Measurements from ENCODE around the gene UBAP2. TPM values are rescaled to one million over a fixed set of nuclear protein-coding genes. Genes with fewer than 3 reads are reported as not detected.

UBAP2 gene
- total RNA-seq, 2 experiments from 2014 or later: 24.7 to 26.5 TPM

DNA sequence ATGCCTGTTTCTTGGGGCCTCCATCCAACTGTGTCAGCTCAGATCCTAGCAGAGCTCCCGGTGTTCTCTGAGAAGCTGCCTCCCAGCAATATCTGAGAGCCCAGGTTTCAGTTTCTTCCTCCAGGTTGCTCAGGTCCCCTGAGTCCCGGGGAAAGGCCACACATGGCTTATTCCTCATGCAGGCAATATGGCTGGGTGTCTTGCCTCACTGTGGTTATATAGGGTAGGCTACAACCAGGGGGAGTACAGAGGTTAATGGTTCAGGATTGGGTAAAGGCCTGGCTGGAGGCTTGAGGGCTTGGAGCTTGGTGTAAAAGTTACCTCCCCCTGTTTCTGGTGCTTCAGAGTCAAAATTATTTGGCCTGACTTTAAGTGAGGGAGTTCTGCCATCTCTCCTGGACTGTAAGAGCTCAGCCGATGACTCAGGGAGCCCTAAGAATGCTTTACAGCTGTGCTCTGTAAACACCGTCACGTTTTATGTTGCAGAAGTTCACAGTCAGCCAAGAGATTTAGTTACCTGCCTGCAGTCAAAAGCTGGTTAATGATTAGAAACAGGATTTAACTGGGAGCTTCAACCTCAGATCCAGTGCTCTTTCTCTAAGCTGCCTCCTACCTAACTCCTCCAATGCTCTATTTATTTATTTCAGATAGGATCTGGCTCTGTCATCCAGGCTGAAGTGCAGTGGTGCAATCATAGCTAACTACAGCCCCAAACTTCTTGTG is 24.3 kb upstream of the UBAP2 start:
- Histone ChIP-seq H3K27ac (ENCODE audit: low read depth in 1 of 2, low read length in 2 of 2) (no peak overlapping the region), H3K27me3 (ENCODE audit: control insufficient read depth in 1 of 2, insufficient read depth in 2 of 2, low read length in 2 of 2) (no peaks in the 10 kb centered on the region), H3K4me3 (ENCODE audit: low read length) (no peak overlapping the region), H3K36me3 (ENCODE audit: insufficient read depth, low read length) (no peaks in the 10 kb centered on the region), H3K9me3 (ENCODE audit: control insufficient read depth in 1 of 2, insufficient read depth in 1 of 2, low read length in 2 of 2) (no peaks in the 10 kb centered on the region), H3K4me1 (ENCODE audit: insufficient read depth, low read length) (peaks cover 3% of the 10 kb centered on the region)
- DNase-seq (no peak), ATAC-seq (ENCODE audit: poor library complexity) (no peak)
- Mint-ChIP-seq H3K36me3 (ENCODE audit: low read depth) (no peaks in the 10 kb centered on the region), H3K27me3 (no peaks in the 10 kb centered on the region), H3K4me3 (no peak overlapping the region), H3K4me1 (ENCODE audit: low read depth) (no peaks in the 10 kb centered on the region), H3K27ac (no peak overlapping the region), H3K9me3 (no peaks in the 10 kb centered on the region)
- intact Hi-C loops (cut with DNase I, micrococcal nuclease): loop anchor here (5.0 to 10.0 kb wide), 2 partner anchors 58 to 61 kb away; no protein-coding TSS in a partner anchor
- ChIA-PET CTCF (interaction anchor here (1.0 kb wide), 1 partner anchor 62 kb away, joined by 3 read pairs; no protein-coding TSS in a partner anchor), POLR2A (interaction anchor here (2.1 kb wide), 1 partner anchor 25 kb away, joined by 6 read pairs; the partner anchor contains the start of gene UBAP2)
- TF ChIP-seq, protein P1, sequence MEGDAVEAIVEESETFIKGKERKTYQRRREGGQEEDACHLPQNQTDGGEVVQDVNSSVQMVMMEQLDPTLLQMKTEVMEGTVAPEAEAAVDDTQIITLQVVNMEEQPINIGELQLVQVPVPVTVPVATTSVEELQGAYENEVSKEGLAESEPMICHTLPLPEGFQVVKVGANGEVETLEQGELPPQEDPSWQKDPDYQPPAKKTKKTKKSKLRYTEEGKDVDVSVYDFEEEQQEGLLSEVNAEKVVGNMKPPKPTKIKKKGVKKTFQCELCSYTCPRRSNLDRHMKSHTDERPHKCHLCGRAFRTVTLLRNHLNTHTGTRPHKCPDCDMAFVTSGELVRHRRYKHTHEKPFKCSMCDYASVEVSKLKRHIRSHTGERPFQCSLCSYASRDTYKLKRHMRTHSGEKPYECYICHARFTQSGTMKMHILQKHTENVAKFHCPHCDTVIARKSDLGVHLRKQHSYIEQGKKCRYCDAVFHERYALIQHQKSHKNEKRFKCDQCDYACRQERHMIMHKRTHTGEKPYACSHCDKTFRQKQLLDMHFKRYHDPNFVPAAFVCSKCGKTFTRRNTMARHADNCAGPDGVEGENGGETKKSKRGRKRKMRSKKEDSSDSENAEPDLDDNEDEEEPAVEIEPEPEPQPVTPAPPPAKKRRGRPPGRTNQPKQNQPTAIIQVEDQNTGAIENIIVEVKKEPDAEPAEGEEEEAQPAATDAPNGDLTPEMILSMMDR (IDR thresholded peaks at IDR 0.05): no peak

DNA sequence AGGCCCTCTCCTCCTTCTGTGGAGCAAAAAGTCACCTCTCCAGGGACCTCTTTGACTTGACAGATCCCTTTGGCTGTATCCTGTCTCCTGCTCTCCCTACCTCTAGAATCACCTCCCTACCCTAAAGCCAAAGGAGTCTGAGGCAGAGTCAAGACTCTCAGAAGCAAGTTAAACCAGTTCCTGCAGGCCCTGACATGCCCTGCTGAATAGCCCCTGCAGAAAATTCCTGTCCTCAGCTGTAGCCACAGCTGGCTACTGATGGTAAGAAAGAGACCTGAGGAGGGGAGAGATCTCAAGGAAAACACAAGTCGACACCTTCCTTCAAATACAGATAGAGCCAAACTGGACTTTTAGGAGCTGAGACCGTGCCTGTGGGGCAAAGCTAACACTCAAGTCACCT is 23.7 kb upstream of the UBAP2 start:
- ChIA-PET CTCF (no interaction called here), POLR2A (interaction anchor here (2.1 kb wide), 1 partner anchor 24 kb away, joined by 6 read pairs; the partner anchor contains the start of gene UBAP2)
- H3K27me3 Mint-ChIP-seq: no peaks in the 10 kb centered on the region
- intact Hi-C loops (cut with DNase I, micrococcal nuclease): loop anchor here (5.0 to 10.0 kb wide), 2 partner anchors 58 to 60 kb away; no protein-coding TSS in a partner anchor
- H3K4me3 Mint-ChIP-seq: no peak overlapping the region
- H3K27me3 ChIP-seq (ENCODE audit: control insufficient read depth in 1 of 2, insufficient read depth in 2 of 2, low read length in 2 of 2): no peaks in the 10 kb centered on the region
- H3K9me3 Mint-ChIP-seq: no peaks in the 10 kb centered on the region
- H3K4me1 ChIP-seq (ENCODE audit: insufficient read depth, low read length): peaks cover 3% of the 10 kb centered on the region
- no peak overlapping the region for H3K27ac ChIP-seq (ENCODE audit: low read depth in 1 of 2, low read length in 2 of 2)
- no peaks in the 10 kb centered on the region for H3K36me3 Mint-ChIP-seq (ENCODE audit: low read depth)
- H3K4me3 ChIP-seq (ENCODE audit: low read length): no peak overlapping the region
- ATAC-seq (ENCODE audit: poor library complexity): no peak
- H3K36me3 ChIP-seq (ENCODE audit: insufficient read depth, low read length): no peaks in the 10 kb centered on the region
- no peak overlapping the region for H3K27ac Mint-ChIP-seq
- no peak for DNase-seq
- no peaks in the 10 kb centered on the region for H3K9me3 ChIP-seq (ENCODE audit: control insufficient read depth in 1 of 2, insufficient read depth in 1 of 2, low read length in 2 of 2)
- H3K4me1 Mint-ChIP-seq (ENCODE audit: low read depth): no peaks in the 10 kb centered on the region
- TF ChIP-seq, protein P1 (IDR thresholded peaks at IDR 0.05): no peak

DNA sequence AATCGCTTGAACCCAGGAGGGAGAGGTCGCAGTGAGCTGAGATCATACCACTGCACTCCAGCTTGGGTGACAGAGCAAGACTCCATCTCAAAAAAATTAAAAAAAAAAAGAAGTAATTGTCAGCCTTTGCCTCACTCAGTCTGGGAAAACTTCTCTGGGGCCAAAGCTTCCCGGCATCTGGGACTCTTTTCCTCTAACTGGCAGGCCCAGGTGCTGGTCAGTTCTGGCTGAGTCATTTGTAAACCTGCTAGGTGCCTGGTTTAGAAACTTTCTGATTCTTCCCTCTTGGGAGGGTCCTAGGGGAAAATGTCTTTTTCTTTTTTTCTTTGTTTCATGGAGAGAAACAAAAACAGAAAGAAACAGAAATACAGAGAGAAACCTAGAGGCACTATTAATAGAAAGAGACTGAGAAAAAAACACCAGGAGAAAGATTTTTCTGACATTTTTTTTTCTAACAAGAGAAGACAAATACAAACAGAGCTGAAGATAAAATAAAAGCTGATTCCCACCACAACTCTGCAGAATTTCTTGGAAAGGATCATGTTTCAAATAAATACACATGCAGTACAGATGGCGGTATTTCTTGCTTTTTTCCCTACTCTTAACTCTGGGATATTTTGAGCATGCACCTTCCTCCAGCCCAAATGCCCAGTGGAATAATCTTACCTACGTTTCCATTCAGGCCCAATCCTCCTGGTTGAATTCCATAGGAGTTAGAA is 22.1 kb upstream of the UBAP2 start:
- H3K36me3 Mint-ChIP-seq (ENCODE audit: low read depth): no peaks in the 10 kb centered on the region
- intact Hi-C loops (cut with DNase I, micrococcal nuclease): loop anchor here (5.0 to 10.0 kb wide), 2 partner anchors 56 to 58 kb away; no protein-coding TSS in a partner anchor
- peaks cover 3% of the 10 kb centered on the region for H3K4me1 ChIP-seq (ENCODE audit: insufficient read depth, low read length)
- DNase-seq: no peak
- no peak for ATAC-seq (ENCODE audit: poor library complexity)
- no peak overlapping the region for H3K27ac ChIP-seq (ENCODE audit: low read depth in 1 of 2, low read length in 2 of 2)
- no peaks in the 10 kb centered on the region for H3K27me3 Mint-ChIP-seq
- no peaks in the 10 kb centered on the region for H3K4me1 Mint-ChIP-seq (ENCODE audit: low read depth)
- H3K9me3 Mint-ChIP-seq: no peaks in the 10 kb centered on the region
- TF ChIP-seq, protein P1 (IDR thresholded peaks at IDR 0.05): no peak
- CTCF ChIA-PET: no interaction called here
- no peak overlapping the region for H3K27ac Mint-ChIP-seq
- no peaks in the 10 kb centered on the region for H3K9me3 ChIP-seq (ENCODE audit: control insufficient read depth in 1 of 2, insufficient read depth in 1 of 2, low read length in 2 of 2)
- no peaks in the 10 kb centered on the region for H3K36me3 ChIP-seq (ENCODE audit: insufficient read depth, low read length)
- H3K4me3 ChIP-seq (ENCODE audit: low read length): no peak overlapping the region
- no peak overlapping the region for H3K4me3 Mint-ChIP-seq
- POLR2A ChIA-PET: no interaction called here
- no peaks in the 10 kb centered on the region for H3K27me3 ChIP-seq (ENCODE audit: control insufficient read depth in 1 of 2, insufficient read depth in 2 of 2, low read length in 2 of 2)
